K562 (cell line): Measurements from ENCODE around the gene SCTR. TPM values are rescaled to one million over a fixed set of nuclear protein-coding genes. Genes with fewer than 3 reads are reported as not detected.

ENCODE experiments used
- ATAC-seq: fragments of 200-7000 bp; cut with Tn5 transposase; 3 replicates; pipeline ENCODE4 v1.9.1; 2020; ENCODE audit warnings: moderate library complexity
- BruUV-seq: library from RNA; stranded (reverse); fragments of 400-500 nt; replicated peaks from 2 replicates; lab custom pipeline; 2021; lab: Mats Ljungman, UMichigan
- CTCF ChIA-PET: fragments of 300-600 bp; formaldehyde crosslinking; extraction: SDS; loops from one replicate; lab custom pipeline; 2021; ENCODE audit warnings: low intra/inter-chr PET ratio; lab: Yijun Ruan, JAX
- POLR2A ChIA-PET: fragments of 300-600, 350-650 bp; sonication (Branson Sonifier 250); formaldehyde crosslinking; extraction: SDS; loops from one replicate; lab custom pipeline; 2021; ENCODE audit warnings: antibody characterized with exemption, inconsistent platforms; lab: Yijun Ruan, JAX
- DNase-seq, 4 experiments: peaks; one replicate each; pipeline versions ENCODE4 v3.0.0 to v3.0.0-alpha.2; 2011 to 2018; ENCODE audit warnings: low spot score in 3 of 4, mixed read lengths in 3 of 4; ENCODE audit errors: extremely low read depth in 1 of 4
- FAIRE-seq: peaks from 2 replicates; lab custom pipeline; 2011; peaks lifted over from hg19 to GRCh38; lab: Jason Lieb, UNC
- H2AFZ ChIP-seq: 2 replicates; pipeline ENCODE4 v1.6.0; 2011; ENCODE audit warnings: low read depth, low read length, control low read depth, inconsistent platforms
- H3K27ac ChIP-seq: fragments of 200-600 bp; 3 replicates; pipeline ENCODE4 v1.8.0; 2011; ENCODE audit warnings: low read depth, mild to moderate bottlenecking, control low read depth, inconsistent platforms, low read length, moderate library complexity, mixed read lengths; ENCODE audit errors: extremely low read depth
- H3K27me3 ChIP-seq, 2 experiments: fragments of 300-600 bp in 1 of 2; 2 replicates in 1 of 2; 3 replicates in 1 of 2; pipeline versions ENCODE4 v1.6.0 to v1.8.0; 2011; ENCODE audit warnings: inconsistent platforms in 2 of 2, low read length in 2 of 2, mild to moderate bottlenecking in 1 of 2, mixed read lengths in 1 of 2, moderate library complexity in 1 of 2; ENCODE audit not compliant: control insufficient read depth in 2 of 2, insufficient read depth in 2 of 2
- H3K36me3 ChIP-seq: fragments of 300-600 bp; 3 replicates; pipeline ENCODE4 v1.8.0; 2011; ENCODE audit warnings: mild to moderate bottlenecking, low read length, inconsistent platforms; ENCODE audit not compliant: control insufficient read depth, insufficient read depth
- H3K4me1 ChIP-seq, 2 experiments: fragments of 200-600 bp in 1 of 2; replicated peaks in 1 of 2; 2 replicates in 1 of 2; 3 replicates in 1 of 2; pipeline versions ENCODE4 v1.5.1 to v1.8.0; 2011; ENCODE audit warnings: inconsistent platforms in 2 of 2, low read length in 2 of 2, mild to moderate bottlenecking in 1 of 2, mixed read lengths in 1 of 2, moderate library complexity in 1 of 2; ENCODE audit not compliant: control insufficient read depth in 2 of 2, insufficient read depth in 2 of 2
- H3K4me2 ChIP-seq: 2 replicates; pipeline ENCODE4 v1.6.1; 2011; ENCODE audit warnings: low read length, control low read depth, inconsistent platforms, mixed read lengths; ENCODE audit not compliant: insufficient read depth
- H3K4me3 ChIP-seq: fragments of 200-600 bp; sonication (generic), shearing (Covaris generic); 2 replicates; pipeline ENCODE4 v1.5.1; 2016; ENCODE audit warnings: control low read depth, inconsistent platforms
- H3K79me2 ChIP-seq: fragments of 200-600 bp; 3 replicates; pipeline ENCODE4 v1.8.0; 2011; ENCODE audit warnings: low read length, inconsistent platforms; ENCODE audit not compliant: control insufficient read depth, insufficient read depth
- H3K9ac ChIP-seq, 2 experiments: 2 replicates each; pipeline versions ENCODE4 v1.6.0 to v1.6.1; 2011; ENCODE audit warnings: low read depth in 2 of 2, low read length in 2 of 2, control low read depth in 1 of 2, inconsistent platforms in 1 of 2, mild to moderate bottlenecking in 1 of 2, mixed read lengths in 1 of 2; ENCODE audit not compliant: insufficient read depth in 1 of 2
- H3K9me1 ChIP-seq: one replicate; pipeline ENCODE4 v1.6.0; 2011; ENCODE audit warnings: inconsistent platforms, mild to moderate bottlenecking, low read length, moderate library complexity; ENCODE audit not compliant: control insufficient read depth, insufficient read depth
- H3K9me3 ChIP-seq: replicated peaks from 2 replicates; pipeline ENCODE4 v1.5.1; 2011; ENCODE audit warnings: low read depth, low read length, inconsistent platforms; ENCODE audit not compliant: control insufficient read depth, insufficient read depth
- H4K20me1 ChIP-seq: replicated peaks from 2 replicates; pipeline ENCODE4 v1.6.1; 2011; ENCODE audit warnings: low read length, inconsistent platforms, mixed read lengths; ENCODE audit not compliant: control insufficient read depth, insufficient read depth
- AFF1 ChIP-seq, 2 experiments: fragments of 450-650 bp; IDR thresholded peaks; 2 replicates each; pipeline ENCODE4 v1.6.1; 2018; ENCODE audit warnings: mild to moderate bottlenecking in 2 of 2, low read depth in 1 of 2; ENCODE audit not compliant: partially characterized antibody in 2 of 2
- CEBPB ChIP-seq: fragments of 450-650 bp; IDR thresholded peaks from 2 replicates; pipeline ENCODE4 v1.6.1; 2016; ENCODE audit warnings: missing genetic modification characterization, missing compliant biosample characterization
- CSDE1 ChIP-seq, 2 experiments: fragments of 450-650 bp; IDR thresholded peaks; 2 replicates each; pipeline ENCODE4 v1.6.1; 2016; ENCODE audit warnings: mild to moderate bottlenecking in 1 of 2
- DPF2 ChIP-seq: fragments of 450-650 bp; IDR thresholded peaks from 2 replicates; pipeline ENCODE4 v1.6.1; 2016
- ETV6 ChIP-seq, 3 experiments: fragments of 150-350 bp in 1 of 3; sonication (generic) in 1 of 3; formaldehyde crosslinking in 1 of 3; IDR thresholded peaks; 2 replicates each; pipeline versions ENCODE4 v1.6.1 to v1.8.0; 2014 to 2022; ENCODE audit warnings: borderline replicate concordance in 2 of 3, low read depth in 2 of 3, antibody characterized with exemption in 1 of 3, low read length in 1 of 3, mild to moderate bottlenecking in 1 of 3, missing genetic modification reagents in 1 of 3
- HINFP ChIP-seq: fragments of 450-650 bp; conservative IDR thresholded peaks from 2 replicates; pipeline ENCODE4 v1.6.1; 2016; ENCODE audit warnings: missing genetic modification characterization, low read depth, mild to moderate bottlenecking, control low read depth, missing compliant biosample characterization
- HNRNPUL1 ChIP-seq: fragments of 200-400 bp; formaldehyde crosslinking; IDR thresholded peaks from 2 replicates; pipeline ENCODE4 v1.6.1; 2017; ENCODE audit warnings: low read length
- ILK ChIP-seq: fragments of 450-650 bp; IDR thresholded peaks from 2 replicates; pipeline ENCODE4 v1.6.1; 2016; ENCODE audit warnings: missing genetic modification characterization, low read depth, mild to moderate bottlenecking, missing compliant biosample characterization, moderate library complexity, borderline replicate concordance
- NFE2 ChIP-seq: IDR thresholded peaks from 2 replicates; pipeline ENCODE4 v1.6.1; 2014; ENCODE audit warnings: antibody characterized with exemption, low read depth
- POLR2A ChIP-seq: fragments of 450-650 bp; conservative IDR thresholded peaks from 2 replicates; pipeline ENCODE4 v1.6.1; 2016
- SREBF1 ChIP-seq: fragments of 150-350 bp; IDR thresholded peaks from 2 replicates; pipeline ENCODE4 v1.6.1; 2014; ENCODE audit warnings: antibody characterized with exemption, low read depth, low read length, borderline replicate concordance
- TAF15 ChIP-seq: fragments of 200-400 bp; formaldehyde crosslinking; IDR thresholded peaks from 2 replicates; pipeline ENCODE4 v1.6.1; 2017; ENCODE audit warnings: mild to moderate bottlenecking, low read depth, low read length, moderate library complexity
- U2AF1 ChIP-seq: fragments of 200-400 bp; formaldehyde crosslinking; optimal IDR thresholded peaks from 2 replicates; pipeline ENCODE3; 2017; ENCODE audit warnings: mild to moderate bottlenecking, low read depth, low read length, moderate library complexity
- ZBTB49 ChIP-seq: sonication (generic); formaldehyde crosslinking; IDR thresholded peaks from 2 replicates; pipeline ENCODE4 v1.8.0; 2022; ENCODE audit warnings: missing genetic modification reagents, mild to moderate bottlenecking, borderline replicate concordance
- ZNF134 ChIP-seq: fragments of 250-450 bp; sonication (Bioruptor Pico); conservative IDR thresholded peaks from 2 replicates; pipeline ENCODE4 v1.4.0; 2020
- ZNF707 ChIP-seq: fragments of 250-450 bp; sonication (Bioruptor Pico); conservative IDR thresholded peaks from 2 replicates; pipeline ENCODE4 v1.8.0; 2022; ENCODE audit warnings: inconsistent platforms, mild to moderate bottlenecking, moderate library complexity
- WGBS: fragments of 100-300 bp; shearing (Covaris generic); methylation state at CpG from one replicate; pipeline ENCODE4 v1.1.6; 2016; ENCODE audit warnings: low coverage, mixed read lengths; ENCODE audit not compliant: insufficient coverage; ENCODE audit errors: missing lambda C conversion rate; 5-methylcytosine and 5-hydroxymethylcytosine counted together
- in situ Hi-C: fragments of 300-500 bp; cut with MboI; formaldehyde crosslinking; loops from 4 replicates; pipeline ENCODE4 v1.15.0; 2018; ENCODE audit warnings: inconsistent platforms, mixed read lengths
- intact Hi-C: fragments of 100-400 bp; cut with micrococcal nuclease; formaldehyde crosslinking; loops from 2 replicates; pipeline ENCODE4 v1.14.2; 2022
- polyA plus RNA-seq, 8 experiments: library from polyadenylated mRNA; depleted of rRNA in 4 of 8; stranded (reverse) in 5 of 8; unstranded in 3 of 8; fragments of >200 nt; fragmentation: Nextera tagmentation in 2 of 8; fragmentation: Illumina TruSeq in 1 of 8; extraction: Ambion mirVana in 2 of 8; extraction: Trizol in 1 of 8; gene quantifications; 2 replicates each; pipeline versions ENCODE4 v1.2.1 to v1.2.3, GENCODE V29; 2011 to 2014; ENCODE audit warnings: inconsistent platforms in 1 of 8, missing spikeins in 1 of 8
- total RNA-seq, 7 experiments: library from RNA; depleted of rRNA in 6 of 7; stranded (reverse); fragments of >200 nt in 6 of 7; fragmentation: Illumina TruSeq in 2 of 7; extraction: Trizol in 2 of 7; gene quantifications; 2 replicates each; pipeline versions ENCODE4 v1.2.1 to v1.2.3, GENCODE V29; 2011 to 2021; ENCODE audit warnings: low replicate concordance in 1 of 7

The SCTR gene
- total and polyA plus RNA-seq, 9 of the 15 experiments (the other 6 are each of a cell fraction or from before 2014, with no cell fraction given) = not detected

GRCh38 chr2:119461811-119462210 lies 62.5 kb downstream of the SCTR start:
- Histone ChIP-seq H3K27me3 (peaks cover 23 to 54% of the 10 kb centered on the region in 2 experiments), H3K36me3 (no peaks in the 10 kb centered on the region), H3K27ac (no peak overlapping the region), H3K9ac (no peak overlapping the region), H3K4me2 (no peak overlapping the region), H2AFZ (no peak overlapping the region), H3K4me1 (no peaks in the 10 kb centered on the region), H3K9me1 (no peaks in the 10 kb centered on the region), H3K4me3 (no peak overlapping the region), H3K9me3 (no peaks in the 10 kb centered on the region), H3K79me2 (no peaks in the 10 kb centered on the region), H4K20me1 (no peaks in the 10 kb centered on the region; the same call in 1 of the 2 replicates)
- no TSS peak for BruUV-seq
- in situ Hi-C loops (no loop called here), intact Hi-C loops (no loop called here)
- ChIA-PET POLR2A (no interaction called here), CTCF (no interaction called here)
- FAIRE-seq (no peak), ATAC-seq (no peak), DNase-seq (no peak)
- 4% methylated on average over 5 of the region's 5 CpGs for WGBS
- TF ChIP-seq ZNF707 (CRISPR knock-in tag) (no peak), DPF2 (no peak), ZBTB49 (CRISPR knock-in tag) (no peak), SREBF1 (no peak), POLR2A (no peak), U2AF1 (no peak), ZNF134 (CRISPR knock-in tag) (no peak), TAF15 (no peak), ETV6 (IDR thresholded peaks at IDR 0.05; ENCODE audit: borderline replicate concordance in 1 of 2, low read depth in 2 of 2, low read length in 1 of 2) (no peak), ETV6 (CRISPR knock-in tag; IDR thresholded peaks at IDR 0.05; ENCODE audit: borderline replicate concordance) (no peak), ILK (tag) (no peak), AFF1 (IDR thresholded peaks at IDR 0.05; ENCODE audit: low read depth in 1 of 2, partially characterized antibody in 2 of 2) (no peak), HNRNPUL1 (no peak), CEBPB (tag) (no peak), CSDE1 (IDR thresholded peaks at IDR 0.05) (no peak), NFE2 (no peak), HINFP (tag) (no peak)
